ENCODE data around the gene RAB25. TPM values are rescaled to one million over a fixed set of nuclear protein-coding genes. Genes with fewer than 3 reads are reported as not detected.
"Not testable (repeated sequence)": the region's sequence is repeated elsewhere in the genome, so short reads cannot be mapped to it uniquely, and the experiment has no call there.

Gene RAB25
- total RNA-seq, 1 donor from 2014 or later: 47.5 TPM

GRCh38 chr1:156021954-156022353 is 39.0 kb upstream of the RAB25 start:
- no peak overlapping the region for H3K4me3 ChIP-seq (ENCODE audit: low read depth, low read length)
- DNase-seq (ENCODE audit: low read depth): no peak
- TF ChIP-seq CTCF (conservative IDR thresholded peaks at IDR 0.05; ENCODE audit: low read depth, low read length): no peak

GRCh38 chr1:156024801-156025200 is 36.2 kb upstream of the RAB25 start:
- DNase-seq (ENCODE audit: low read depth): no peak
- no peak overlapping the region for H3K4me3 ChIP-seq (ENCODE audit: low read depth, low read length)
- no peak for TF ChIP-seq CTCF (conservative IDR thresholded peaks at IDR 0.05; ENCODE audit: low read depth, low read length)

GRCh38 chr1:156025876-156026275 is 35.1 kb upstream of the RAB25 start:
- no peak for DNase-seq (ENCODE audit: low read depth)
- H3K4me3 ChIP-seq (ENCODE audit: low read depth, low read length): no peak overlapping the region
- TF ChIP-seq CTCF (conservative IDR thresholded peaks at IDR 0.05; ENCODE audit: low read depth, low read length): peak; percentile 77

- TF ChIP-seq CTCF (conservative IDR thresholded peaks at IDR 0.05; ENCODE audit: low read depth, low read length): no peak
- H3K4me3 ChIP-seq (ENCODE audit: low read depth, low read length): no peak overlapping the region
- DNase-seq (ENCODE audit: low read depth): no peak
Measured at GRCh38 chr1:156026588-156026987, 34.4 kb upstream of the RAB25 start.

- H3K4me3 ChIP-seq (ENCODE audit: low read depth, low read length): no peak overlapping the region
- no peak for DNase-seq (ENCODE audit: low read depth)
Measured at GRCh38 chr1:156033011-156033410, 27.9 kb upstream of the RAB25 start.

GRCh38 chr1:156034991-156035390 is 26.0 kb upstream of the RAB25 start:
- not testable (repeated sequence) for H3K4me3 ChIP-seq (ENCODE audit: low read depth, low read length); DNase-seq (ENCODE audit: low read depth)

More at GRCh38 chr1:156033011-156033410, 27.9 kb upstream of the RAB25 start:
- TF ChIP-seq CTCF (conservative IDR thresholded peaks at IDR 0.05; ENCODE audit: low read depth, low read length): no peak

GRCh38 chr1:156042828-156043227 is 18.1 kb upstream of the RAB25 start:
- H3K4me3 ChIP-seq (ENCODE audit: low read depth, low read length): no peak overlapping the region
- no peak for TF ChIP-seq CTCF (conservative IDR thresholded peaks at IDR 0.05; ENCODE audit: low read depth, low read length)
- no peak for DNase-seq (ENCODE audit: low read depth)

GRCh38 chr1:156045076-156045475 is 15.9 kb upstream of the RAB25 start:
- H3K4me3 ChIP-seq (ENCODE audit: low read depth, low read length): no peak overlapping the region
- no peak for TF ChIP-seq CTCF (conservative IDR thresholded peaks at IDR 0.05; ENCODE audit: low read depth, low read length)
- no peak for DNase-seq (ENCODE audit: low read depth)

Data from epithelial cell of proximal tubule (primary cell).